ENCODE measurements around the gene THSD1.
"Not testable (repeated sequence)": the region's sequence is repeated elsewhere in the genome, so short reads cannot be mapped to it uniquely, and the experiment has no call there.

Gene THSD1

GRCh38 chr13:52408071-52408658 is 2.2 kb upstream of the THSD1 start:
- DNase-seq, result peak; percentile 21

GRCh38 chr13:52407436-52407835 is 1.5 kb upstream of the THSD1 start:
- not testable (repeated sequence) for DNase-seq

- no peak for DNase-seq
Observed at GRCh38 chr13:52406629-52407028, 657 bp upstream of the THSD1 start.

DNA sequence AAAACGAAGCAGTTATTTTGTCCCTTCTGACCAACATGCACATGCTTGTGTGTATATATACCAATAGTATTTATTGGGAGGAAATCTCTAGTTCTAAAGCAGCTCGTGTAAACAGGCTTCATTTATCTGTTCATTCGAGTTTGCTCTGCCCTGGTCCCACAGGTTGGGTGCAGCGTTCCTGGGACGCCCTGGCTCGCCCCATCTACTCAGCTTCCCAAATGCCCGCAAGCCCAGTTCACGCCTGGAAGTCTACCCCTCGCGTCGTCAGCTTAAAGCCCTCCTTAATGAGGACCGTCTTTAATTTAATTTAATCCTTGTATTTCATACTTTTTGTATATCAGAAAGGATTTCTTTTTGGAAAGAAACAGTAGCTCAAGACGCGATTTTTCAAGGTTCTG is 604 bp downstream of the THSD1 start:
- DNase-seq, result no peak

GRCh38 chr13:52399708-52400107 is 6.3 kb downstream of the THSD1 start:
- no peak for DNase-seq

DNA sequence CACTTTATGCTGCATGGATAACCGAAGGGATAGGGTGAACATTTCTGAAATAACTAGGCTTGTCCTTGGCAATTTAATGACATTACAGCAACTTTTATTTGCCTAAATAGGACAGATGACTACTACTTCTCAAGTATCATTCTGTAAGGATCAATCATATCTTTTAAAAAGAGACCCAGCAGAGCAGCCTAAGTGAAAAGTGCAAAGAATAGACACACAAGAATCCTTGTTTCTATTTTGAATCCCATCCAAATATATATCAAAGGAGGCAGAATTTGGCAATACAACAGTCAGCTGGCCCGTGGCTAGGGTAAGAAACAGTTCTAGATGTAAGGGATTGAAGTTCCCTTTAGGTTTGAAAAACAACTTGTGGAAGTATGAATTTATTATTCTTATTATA is 6.9 kb downstream of the THSD1 start:
- no peak for DNase-seq

GRCh38 chr13:52395704-52396103 is 10.3 kb downstream of the THSD1 start:
- DNase-seq, result no peak

GRCh38 chr13:52394586-52394985 is 11.4 kb downstream of the THSD1 start:
- DNase-seq, result no peak

- DNase-seq, result no peak
Observed at GRCh38 chr13:52393572-52394357, 12.2 kb downstream of the THSD1 start.

DNA sequence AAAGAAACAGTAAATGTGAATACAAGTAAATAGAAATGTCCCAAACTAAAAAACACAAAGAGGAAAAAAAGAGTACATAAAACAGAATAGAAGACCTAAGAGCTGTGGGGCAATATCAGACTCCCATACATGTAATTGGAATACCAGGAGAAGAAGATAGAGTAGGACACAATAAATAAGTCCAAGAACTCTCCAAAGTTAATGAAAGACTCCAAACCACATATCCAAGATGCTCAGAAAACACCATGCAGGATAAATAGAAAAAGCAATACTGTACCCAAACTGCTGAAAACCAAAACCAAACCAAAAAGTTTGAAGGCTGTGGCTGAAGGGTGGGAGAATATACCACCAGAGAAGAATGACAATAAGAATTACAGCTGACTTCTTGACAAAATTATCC is 18.3 kb downstream of the THSD1 start:
- DNase-seq, result no peak

DNA sequence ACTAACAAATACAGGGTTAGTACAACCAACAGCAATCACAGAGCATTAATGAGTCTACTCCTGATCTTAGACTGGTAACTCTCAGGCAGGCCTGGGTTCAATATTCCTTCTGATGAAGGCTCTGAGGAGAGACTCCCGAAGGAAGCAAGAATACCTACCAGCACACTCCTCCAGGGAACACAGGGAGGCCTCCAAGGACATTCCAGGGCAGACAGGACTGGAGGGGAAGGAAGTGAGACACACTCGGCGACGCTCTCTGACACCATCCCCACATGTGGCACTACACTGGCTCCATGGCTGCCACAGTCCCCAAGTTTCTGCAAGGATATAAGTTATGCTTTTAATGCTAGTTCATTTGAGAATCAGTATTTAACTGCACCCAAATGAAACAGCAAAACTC is 20.1 kb downstream of the THSD1 start:
- DNase-seq, result no peak

DNA sequence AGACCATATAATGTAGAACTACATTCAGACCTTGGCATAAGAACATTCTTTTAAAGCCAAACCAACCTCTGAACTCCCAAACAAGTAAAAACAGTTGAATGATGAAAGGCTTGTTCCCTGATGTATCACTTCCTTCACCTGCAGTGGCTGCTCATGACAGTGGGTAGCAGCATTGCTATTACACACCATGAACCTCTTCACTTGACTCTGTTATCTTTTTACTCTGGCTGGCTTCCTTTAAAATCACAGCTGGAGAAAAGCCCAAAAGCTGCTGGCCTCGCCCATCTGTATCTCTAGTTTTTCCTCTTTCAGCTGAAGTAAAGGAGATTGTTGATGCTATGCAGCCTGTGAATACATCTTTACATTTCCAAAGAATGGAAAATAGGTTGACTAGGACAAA is 22.6 kb downstream of the THSD1 start:
- no peak for DNase-seq

- no peak for DNase-seq
Observed at GRCh38 chr13:52378312-52378711, 27.7 kb downstream of the THSD1 start.

GRCh38 chr13:52377898-52378297 is 28.1 kb downstream of the THSD1 start:
- no peak for DNase-seq

DNA sequence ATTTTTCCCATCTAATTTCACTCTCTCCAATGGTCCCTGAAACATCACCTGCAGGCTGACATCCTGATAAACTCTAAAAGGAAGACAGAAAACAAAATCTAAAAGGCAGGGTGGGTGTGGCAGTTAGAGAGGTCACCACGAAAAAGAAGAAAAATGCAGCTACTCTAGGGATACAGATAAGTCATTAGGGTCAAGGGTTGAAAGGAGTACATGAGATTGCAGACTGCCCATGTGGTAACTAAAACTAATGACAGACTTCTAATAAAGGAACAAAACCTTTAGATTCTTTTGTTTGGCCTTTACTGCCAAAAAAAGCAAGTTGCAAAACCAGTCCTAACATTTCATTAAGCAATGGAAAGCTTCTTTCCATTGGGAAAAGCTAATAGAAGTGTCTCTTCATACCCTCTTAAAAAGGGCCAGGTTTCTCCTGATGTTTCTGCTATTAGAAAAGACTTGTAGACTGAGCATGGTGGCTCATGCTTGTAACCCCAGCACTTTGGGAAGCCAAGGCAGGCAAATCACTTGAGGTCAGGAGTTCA is 31.0 kb downstream of the THSD1 start:
- no peak for DNase-seq

DNA sequence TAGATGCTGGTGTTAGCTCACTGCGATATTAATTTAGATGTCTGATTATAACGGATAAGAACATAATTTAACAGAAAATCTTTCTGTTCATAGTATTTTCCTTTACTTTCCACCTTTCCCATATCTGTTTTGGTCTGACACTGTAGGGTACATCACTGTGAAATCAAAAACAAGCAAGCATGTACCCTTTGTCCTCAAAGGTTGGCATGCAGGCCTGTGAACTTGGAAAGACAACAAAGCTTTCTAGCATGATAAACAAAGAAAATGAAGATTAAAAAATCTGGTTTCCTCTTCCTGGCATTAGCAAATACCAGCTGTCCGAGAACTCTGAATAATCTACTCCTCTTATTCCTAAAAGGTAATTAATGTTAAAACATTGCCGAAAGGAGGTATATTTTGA is 31.6 kb downstream of the THSD1 start:
- no peak for DNase-seq

GRCh38 chr13:52373277-52373676 is 32.7 kb downstream of the THSD1 start:
- DNase-seq, result not testable (repeated sequence)

DNA sequence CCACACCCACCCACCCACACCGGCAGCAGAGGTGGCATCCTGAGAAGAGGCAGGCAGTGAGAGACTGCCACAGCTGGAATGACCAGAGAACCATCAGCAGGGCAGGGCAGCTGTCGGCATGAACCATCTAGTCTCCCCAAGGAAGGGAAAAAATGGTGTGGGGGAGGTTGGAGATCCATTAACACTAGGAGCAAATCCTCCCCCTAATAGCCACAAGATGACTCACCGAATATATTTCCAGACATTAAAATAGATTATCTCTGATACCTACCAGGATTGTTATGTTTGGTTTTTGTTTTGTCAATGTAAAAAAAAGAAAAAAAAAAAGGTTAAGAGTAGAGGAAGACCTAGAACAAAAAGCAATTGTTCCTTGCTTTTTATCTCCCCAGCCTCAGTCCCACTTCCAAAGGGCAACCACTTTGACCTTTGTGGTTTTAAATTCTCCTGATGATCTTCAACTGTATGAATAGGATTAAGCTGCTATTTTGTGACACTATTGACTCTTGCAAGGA is 34.2 kb downstream of the THSD1 start:
- no peak for DNase-seq

DNA sequence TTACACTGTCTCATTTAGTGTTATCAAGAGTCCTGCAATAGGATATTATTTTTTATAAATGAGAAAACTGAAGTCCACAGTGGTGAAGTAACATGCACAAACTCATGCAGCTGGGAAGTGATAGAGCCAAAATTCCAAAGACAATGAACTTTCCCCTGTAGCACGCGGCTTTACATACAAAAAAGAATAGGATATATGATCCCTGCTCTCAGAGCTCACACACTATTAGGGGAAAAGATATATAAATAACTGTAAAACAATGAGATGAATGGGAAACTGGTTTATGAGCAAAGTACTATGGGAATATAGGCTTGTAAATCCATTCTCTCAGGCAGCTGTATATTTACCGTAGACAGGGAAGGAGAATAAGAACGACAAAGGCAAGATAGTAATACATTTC is 39.7 kb downstream of the THSD1 start:
- DNase-seq, result no peak

DNA sequence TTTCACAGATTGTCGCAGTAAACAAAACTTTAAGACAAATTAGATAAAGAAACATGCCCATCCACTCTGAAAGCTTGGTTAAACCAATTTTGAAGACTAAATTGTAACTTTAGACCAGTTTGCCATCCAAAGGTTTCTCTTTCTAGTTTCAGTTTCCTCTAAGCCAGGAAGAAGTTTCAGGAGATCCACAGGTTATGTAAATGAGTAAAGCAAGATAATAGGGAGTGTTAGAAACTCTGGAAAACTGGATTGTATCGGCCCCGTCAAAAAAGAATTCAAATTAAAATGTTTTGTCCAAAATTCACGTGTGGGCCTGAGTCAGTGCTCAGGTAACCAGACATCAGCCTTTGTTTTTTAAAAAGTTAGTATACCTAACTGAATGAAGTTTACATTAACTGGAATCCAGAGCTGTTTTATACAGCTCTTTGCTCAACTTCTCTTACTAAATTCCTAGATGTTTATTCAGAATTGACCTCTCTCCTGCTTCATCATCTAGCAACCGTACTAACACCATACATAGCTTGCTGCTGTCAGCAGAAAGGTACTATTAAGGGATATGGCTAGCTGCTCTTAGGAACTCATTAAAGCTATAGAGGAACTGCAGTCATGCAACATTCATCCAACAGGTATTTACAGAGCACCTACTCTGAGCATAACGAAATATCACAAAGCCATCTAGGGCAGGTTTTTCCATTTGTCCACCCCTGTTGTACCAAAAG is 43.6 kb downstream of the THSD1 start:
- not testable (repeated sequence) for DNase-seq

DNA sequence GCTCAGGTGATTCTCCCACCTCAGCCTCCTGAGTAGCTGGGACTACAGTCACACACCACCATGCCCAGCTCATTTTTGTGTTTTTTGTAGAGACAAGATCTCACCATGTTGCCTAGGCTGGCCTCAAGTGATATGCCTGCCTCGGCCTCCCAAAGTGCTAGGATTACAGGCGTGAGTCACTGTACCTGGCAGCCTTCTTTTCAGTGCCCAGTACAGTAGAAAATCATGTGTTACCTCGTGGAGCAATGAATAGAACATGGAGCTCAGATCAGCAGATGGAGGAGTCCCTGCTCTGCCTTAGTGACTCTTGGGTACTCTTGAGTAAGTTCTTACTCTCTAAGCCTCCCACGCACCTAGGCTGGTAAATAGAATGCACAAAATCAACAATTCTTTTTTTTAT is 44.7 kb downstream of the THSD1 start:
- no peak for DNase-seq

DNA sequence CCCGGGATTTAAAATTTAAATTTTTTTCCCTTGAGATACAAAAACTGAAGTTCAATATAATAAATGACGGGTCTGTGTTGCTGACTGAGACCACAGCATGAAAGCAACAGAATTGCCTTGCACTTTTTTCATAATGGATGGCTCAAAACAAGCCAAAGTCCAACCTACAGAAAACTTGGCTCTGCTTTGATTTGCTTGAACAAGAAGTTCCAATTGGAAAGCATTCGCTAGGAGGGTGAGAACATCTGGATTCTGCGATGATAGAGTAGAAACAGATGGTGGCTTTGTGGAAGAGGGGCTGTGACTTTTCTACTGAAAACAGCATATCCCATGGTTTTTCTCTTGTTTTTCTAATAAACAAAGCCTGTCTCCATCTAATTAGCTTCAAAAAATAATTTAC is 46.4 kb downstream of the THSD1 start:
- no peak for DNase-seq

DNA sequence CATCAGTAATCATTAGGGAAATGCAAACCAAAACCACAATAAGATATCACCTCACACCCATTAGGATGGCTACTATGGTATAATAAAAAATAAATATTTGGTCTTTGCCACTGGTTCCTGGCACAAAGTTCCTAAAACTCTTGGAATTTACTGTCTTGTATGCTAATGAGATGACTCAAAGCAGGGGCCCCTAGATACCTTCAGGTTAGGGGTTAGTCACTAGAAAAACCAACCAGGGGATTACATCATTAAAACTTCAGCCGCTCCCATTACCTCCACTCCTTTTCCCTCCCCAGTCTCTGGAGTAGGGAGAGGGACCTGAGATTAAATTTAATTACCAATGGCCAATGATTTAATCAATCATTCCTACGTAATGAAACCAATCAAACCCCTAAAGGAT is 49.6 kb downstream of the THSD1 start:
- no peak for DNase-seq

DNA sequence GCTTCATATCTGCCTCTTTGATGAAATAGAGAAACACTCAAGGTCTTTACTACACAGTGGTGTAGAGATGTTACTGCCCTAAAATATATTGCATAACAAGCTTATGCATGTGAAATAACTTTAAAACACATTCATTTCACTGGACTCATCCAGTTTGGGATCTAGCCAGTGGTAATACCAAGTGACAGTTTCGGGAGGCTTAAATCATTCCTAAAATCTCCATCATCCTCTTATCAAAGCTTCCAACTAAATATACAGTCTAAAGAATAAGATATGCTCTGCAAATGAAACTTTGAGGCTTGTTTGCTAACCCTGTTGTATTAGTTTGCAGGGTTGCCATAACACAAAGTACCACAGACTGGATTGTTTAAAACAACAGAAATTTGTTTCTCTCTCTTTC is 52.8 kb downstream of the THSD1 start:
- DNase-seq, result no peak

All from DMS79 treated with DMSO at 0.1 percent for 48 hours (cell line).